HG02588 (cell line): ENCODE data around the gene EXPH5.
"Not testable (repeated sequence)": the region's sequence is repeated elsewhere in the genome, so short reads cannot be mapped to it uniquely, and the experiment has no call there.

Experiments used
- ATAC-seq: cut with Tn5 transposase; IDR thresholded peaks from one replicate; pipeline ENCODE4 v1.9.1; 2021; ENCODE audit warnings: mild to moderate bottlenecking, moderate library complexity; ENCODE audit not compliant: unreplicated experiment

Gene EXPH5

DNA sequence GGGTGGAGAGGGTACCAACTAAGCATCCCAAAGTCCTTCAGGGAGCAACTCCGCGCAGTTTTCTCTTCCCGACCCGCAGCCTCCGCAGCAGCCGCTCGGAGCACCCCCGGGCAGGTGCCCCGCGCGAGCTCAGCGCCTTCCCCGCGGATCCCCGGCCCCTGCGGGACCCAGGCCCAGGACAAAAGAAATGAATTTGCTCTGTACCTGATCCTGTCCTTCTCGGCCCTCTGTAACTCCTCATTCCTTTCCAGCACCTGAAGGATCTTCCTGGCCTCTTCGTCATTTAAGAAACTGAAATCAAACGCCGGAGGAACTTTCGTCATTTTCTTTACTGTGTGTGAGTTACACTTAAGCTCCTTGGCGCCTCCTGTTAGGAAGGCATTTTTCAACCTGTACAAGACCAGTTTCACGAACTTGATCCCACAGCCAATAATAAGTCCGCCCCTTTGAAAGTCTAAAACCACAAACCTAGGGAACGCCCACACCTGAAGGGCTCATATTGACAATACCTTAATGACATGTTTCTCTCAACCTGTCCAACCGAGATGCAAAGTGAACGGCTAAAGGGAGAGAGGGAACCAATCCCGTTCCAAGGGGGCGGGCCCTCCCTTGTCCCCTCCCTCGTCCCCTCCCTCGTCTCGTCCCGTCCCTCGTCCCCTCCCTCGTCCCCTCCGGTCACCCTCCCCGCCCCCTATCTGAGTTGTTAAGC, at the start of gene EXPH5:
Gene EXPH5 (minus strand): TSS at position 555 of the 709 bp plus-strand sequence. CDS start 232 bp downstream, at position 323.
- ATAC-seq = peak; percentile 94

- not testable (repeated sequence) for ATAC-seq
Measured at GRCh38 chr11:108641752-108642151, 48.2 kb upstream of the EXPH5 start.

GRCh38 chr11:108639146-108639545, 45.6 kb upstream of the EXPH5 start:
- ATAC-seq = no peak

DNA sequence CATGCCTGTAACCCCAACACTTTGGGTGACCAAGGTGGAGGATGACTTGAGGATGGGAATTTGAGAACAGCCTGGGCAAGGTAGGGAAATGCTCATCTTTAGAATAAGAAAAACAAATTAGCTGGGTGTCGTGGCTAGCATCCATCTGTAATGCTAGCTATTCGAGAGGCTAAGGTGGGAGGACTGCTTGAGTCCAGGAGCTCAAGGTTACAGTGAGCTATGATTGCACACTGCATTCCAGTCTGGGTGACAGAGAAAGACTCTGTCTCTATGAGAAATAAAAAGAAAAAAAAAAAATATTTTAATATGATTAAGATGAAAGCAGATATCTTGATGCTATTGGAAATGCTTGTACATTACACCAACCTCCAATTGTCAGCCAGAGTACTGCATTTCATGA, 42.7 kb upstream of the EXPH5 start:
- ATAC-seq = no peak

DNA sequence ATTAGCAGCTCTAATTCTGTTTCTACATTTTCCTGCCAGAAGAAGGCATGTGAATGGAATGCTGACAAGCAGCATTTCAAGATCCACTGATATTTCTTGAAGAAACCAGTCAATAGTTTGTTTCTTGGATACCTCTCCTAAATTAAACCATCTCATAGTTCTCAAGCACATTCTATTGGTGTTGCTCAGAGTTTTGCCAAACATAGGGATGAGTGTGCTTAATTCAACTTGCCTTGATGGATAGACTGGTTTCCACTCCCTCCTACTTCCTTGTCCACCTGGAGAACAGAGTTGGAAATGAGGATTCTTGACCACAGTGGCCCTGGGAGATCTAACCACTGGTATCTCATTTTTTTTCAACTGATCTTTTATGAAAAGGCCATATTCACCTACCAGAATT, 41.5 kb upstream of the EXPH5 start:
- no peak for ATAC-seq

GRCh38 chr11:108632041-108632704, 38.6 kb upstream of the EXPH5 start:
- ATAC-seq = no peak

DNA sequence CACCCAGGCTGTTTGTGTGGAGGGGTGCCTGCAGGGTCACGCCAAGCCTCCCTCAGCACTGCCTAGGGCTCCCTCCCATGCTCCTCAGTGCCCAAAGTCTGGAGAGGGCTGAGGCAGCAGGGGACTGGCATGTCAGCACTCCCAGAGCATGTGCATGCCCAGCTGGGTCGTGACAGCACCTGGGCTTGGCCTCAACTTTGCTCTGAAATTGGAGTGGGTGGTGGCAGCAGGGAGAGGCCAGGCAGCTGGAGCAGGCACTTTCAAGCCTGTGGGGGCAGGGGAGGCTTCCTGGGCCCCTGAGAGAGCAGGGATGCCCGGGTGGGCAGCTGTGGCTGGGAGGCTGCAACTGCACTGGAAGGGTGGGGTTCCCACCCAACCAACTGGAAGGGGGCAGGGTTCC, 35.7 kb upstream of the EXPH5 start:
- no peak for ATAC-seq

- no peak for ATAC-seq
Measured at GRCh38 chr11:108628812-108629211, 35.2 kb upstream of the EXPH5 start.

DNA sequence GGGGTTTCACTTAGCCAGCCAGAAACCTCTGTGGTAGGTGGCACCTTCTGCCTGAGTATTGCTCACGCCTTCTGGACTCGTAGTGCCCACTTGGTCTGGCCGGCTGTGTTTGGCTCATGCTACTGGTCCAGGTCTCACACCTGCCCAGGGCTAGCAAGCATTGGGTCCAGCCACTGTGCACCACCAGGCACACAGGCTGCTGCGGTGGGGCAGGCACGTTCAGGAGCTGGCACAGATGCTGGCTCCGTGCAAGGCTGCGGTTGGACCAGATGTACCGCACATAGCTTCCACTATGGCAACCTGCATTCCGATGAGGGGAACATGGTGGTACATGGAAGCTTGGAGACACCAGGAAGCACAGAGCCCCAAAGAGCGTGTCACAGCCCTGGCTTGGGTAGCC, 34.8 kb upstream of the EXPH5 start:
- no peak for ATAC-seq

GRCh38 chr11:108624196-108624925, 30.8 kb upstream of the EXPH5 start:
- ATAC-seq = no peak

DNA sequence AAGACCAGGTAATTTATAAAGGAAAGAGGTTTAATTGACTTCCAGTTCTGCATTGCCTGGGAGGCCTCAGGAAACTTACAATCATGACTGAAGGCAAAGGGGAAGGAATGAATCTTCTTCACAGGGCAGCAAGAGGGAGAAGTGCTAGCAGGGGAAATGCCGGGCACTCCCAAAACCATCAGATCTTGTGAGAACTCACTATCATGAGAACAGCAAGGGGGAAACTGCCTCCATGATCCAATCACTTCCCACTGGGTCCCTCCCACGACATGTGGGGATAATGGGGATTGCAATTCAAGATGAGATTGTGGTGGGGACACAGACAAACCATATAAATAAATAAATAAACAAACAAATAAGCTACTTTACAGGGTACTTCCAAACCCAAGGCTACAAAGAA, 28.8 kb upstream of the EXPH5 start:
- ATAC-seq = no peak

GRCh38 chr11:108620958-108621772, 27.6 kb upstream of the EXPH5 start:
- peak; percentile 87 for ATAC-seq

GRCh38 chr11:108618529-108618928, 25.0 kb upstream of the EXPH5 start:
- no peak for ATAC-seq

GRCh38 chr11:108617055-108617454, 23.5 kb upstream of the EXPH5 start:
- ATAC-seq = no peak

GRCh38 chr11:108616549-108616948, 23.0 kb upstream of the EXPH5 start:
- ATAC-seq = no peak

DNA sequence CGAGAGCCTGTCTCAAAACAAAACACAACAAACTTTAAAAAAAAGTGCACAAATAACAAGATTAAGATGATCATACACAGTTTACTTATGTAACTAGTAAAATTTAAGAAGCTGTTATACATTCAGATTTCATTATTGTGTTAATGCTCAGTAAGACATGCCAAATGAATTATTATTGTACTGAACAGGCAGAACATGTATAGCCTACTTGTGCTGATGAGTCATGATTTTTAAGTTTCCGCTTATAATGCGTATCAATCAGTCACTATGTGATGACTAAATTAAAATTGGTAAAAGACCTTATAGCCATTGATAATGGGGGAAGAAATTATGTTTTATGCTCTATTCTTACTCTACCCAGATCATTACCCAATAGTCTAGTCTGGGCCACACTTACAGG, 20.5 kb upstream of the EXPH5 start:
- ATAC-seq = no peak

- ATAC-seq = no peak
Measured at GRCh38 chr11:108609682-108610081, 16.1 kb upstream of the EXPH5 start.

DNA sequence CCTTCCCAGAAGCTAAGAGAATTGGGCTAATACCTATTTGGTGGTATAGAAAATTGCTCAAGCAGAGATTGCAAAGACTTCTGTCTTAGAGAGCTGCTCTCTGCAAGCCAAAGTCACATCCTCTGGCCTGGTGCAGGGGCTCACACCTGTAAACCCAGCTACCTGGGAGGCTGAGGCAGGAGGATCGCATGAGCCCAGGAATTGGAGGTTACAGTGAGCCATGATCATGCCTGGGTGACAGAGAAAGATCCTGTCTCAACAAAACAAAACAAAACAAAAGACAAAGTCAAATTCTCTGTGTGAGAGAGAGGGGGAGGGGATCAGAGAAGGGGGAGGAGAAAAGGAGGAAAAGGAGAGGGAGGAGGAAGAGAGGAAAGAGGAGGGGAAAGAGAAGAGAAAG, 15.0 kb upstream of the EXPH5 start:
- ATAC-seq = no peak

DNA sequence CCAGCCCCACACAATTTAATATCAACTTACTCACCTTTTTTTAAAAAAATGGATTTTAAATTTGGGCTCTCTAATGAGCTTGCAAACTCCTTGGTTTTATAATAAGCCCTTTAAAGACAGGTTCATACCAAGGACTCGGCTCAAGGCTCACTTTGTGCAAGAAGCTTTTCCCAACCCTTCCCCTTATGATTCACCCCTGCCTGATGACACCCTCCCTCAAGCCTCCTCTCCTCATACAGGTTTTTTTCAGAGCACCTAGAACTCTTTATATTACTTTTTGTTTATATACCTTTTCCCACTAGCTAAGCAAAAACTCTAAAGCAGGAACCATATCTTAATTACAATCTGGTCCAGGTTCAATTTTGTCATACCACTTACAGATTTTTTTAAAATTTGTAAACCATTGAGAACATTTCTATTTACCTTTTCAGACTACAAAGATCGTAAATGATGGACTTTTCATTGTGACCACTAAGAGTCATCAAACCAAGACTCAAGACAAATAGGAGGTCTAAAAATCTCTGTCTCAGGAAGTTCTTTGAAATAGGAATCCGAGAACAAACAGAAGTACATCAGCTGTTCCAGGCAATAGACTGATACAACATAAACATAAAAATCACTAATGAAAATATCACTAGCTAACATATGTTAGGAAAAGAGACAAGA, 13.1 kb upstream of the EXPH5 start:
- ATAC-seq = no peak

DNA sequence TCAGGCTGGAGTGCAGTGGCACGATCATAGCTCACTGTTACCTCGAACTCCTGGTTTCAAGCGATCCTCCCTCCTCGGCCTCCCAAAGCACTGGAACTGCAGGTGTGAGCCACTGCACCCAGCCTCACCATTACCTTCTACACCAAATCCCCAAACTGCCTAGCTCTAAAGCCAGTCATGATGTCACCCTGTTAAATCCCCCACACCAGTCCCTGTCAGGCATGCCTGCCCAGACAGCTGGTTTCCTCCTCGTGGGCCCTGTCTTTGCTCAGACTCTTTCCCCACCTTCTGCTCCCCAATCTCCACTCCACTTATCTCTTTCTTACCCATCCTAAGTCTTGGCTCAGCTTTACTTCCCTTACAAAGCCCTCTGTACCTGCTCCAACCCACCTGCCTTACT, 12.5 kb upstream of the EXPH5 start:
- no peak for ATAC-seq

GRCh38 chr11:108602818-108603217, 9.2 kb upstream of the EXPH5 start:
- ATAC-seq = not testable (repeated sequence)
